Mesenteric fat pad (tissue), 1 donor: ENCODE data around the gene TRAF4. TPM values are rescaled to one million over a fixed set of nuclear protein-coding genes. Genes with fewer than 3 reads are reported as not detected.
"Not testable (repeated sequence)": the region's sequence is repeated elsewhere in the genome, so short reads cannot be mapped to it uniquely, and the experiment has no call there.

ENCODE experiments used
- DNase-seq: peaks from one replicate; pipeline ENCODE4 v3.0.0-alpha.2; 2020; ENCODE audit warnings: low spot score
- total RNA-seq: library from RNA; stranded (reverse); fragmentation: NEBNext Ultra II Directional; extraction: Animal tissue kit (Norgen Biotek cat#: 25700); gene quantifications from one replicate; pipeline ENCODE4 v1.2.1, GENCODE V29; 2021
- donor health status: DM: yes; HTN: yes; CAD: no.

Gene TRAF4
- total RNA-seq, 1 donor from 2014 or later: 17.5 TPM

- peak; percentile 97 for DNase-seq
These were observed 15.2 kb upstream of the TRAF4 start, which contains the start of gene NEK8 for GRCh38 chr17:28728364-28729200. NEK8 (plus strand) TSS chr17:28728788; CDS start chr17:28728814, 26 bp downstream.

- no peak for DNase-seq
These were observed 13.9 kb upstream of the TRAF4 start for GRCh38 chr17:28729950-28730330.

GRCh38 chr17:28733346-28733745 lies 10.5 kb upstream of the TRAF4 start:
- no peak for DNase-seq

GRCh38 chr17:28734712-28735241 lies 9.0 kb upstream of the TRAF4 start:
- no peak for DNase-seq

DNA sequence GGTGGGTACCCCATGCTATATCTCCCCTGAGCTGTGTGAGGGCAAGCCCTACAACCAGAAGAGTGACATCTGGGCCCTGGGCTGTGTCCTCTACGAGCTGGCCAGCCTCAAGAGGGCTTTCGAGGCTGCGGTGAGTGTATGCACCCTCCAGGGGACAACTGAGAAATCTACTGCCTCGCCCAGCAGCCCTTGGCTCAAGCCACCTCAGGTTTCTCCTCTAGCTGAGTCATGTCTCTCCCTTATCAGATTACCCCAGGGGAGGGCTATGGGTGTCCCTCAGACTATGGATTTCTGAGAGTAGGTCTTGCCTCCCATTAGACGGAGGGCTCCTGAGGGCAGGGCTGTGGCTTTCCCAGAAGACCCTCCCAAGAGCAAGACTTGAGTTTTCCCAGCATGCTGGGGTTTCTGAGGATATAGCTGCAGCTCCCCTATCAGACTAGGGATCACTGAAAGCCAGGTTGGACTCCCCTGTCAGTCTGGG lies 8.5 kb upstream of the TRAF4 start:
- DNase-seq: no peak

- DNase-seq: not testable (repeated sequence)
These were observed 7.7 kb upstream of the TRAF4 start for GRCh38 chr17:28735913-28736769.

DNA sequence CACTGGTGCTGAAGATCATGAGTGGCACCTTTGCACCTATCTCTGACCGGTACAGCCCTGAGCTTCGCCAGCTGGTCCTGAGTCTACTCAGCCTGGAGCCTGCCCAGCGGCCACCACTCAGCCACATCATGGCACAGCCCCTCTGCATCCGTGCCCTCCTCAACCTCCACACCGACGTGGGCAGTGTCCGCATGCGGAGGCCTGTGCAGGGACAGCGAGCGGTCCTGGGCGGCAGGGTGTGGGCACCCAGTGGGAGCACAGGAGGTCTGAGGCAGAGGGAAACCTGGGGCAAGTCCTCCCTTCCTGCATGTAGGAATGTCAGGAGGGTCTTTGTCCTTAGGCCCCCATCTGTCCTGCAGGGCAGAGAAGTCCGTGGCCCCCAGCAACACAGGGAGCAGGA lies 6.5 kb upstream of the TRAF4 start:
- DNase-seq: no peak

DNA sequence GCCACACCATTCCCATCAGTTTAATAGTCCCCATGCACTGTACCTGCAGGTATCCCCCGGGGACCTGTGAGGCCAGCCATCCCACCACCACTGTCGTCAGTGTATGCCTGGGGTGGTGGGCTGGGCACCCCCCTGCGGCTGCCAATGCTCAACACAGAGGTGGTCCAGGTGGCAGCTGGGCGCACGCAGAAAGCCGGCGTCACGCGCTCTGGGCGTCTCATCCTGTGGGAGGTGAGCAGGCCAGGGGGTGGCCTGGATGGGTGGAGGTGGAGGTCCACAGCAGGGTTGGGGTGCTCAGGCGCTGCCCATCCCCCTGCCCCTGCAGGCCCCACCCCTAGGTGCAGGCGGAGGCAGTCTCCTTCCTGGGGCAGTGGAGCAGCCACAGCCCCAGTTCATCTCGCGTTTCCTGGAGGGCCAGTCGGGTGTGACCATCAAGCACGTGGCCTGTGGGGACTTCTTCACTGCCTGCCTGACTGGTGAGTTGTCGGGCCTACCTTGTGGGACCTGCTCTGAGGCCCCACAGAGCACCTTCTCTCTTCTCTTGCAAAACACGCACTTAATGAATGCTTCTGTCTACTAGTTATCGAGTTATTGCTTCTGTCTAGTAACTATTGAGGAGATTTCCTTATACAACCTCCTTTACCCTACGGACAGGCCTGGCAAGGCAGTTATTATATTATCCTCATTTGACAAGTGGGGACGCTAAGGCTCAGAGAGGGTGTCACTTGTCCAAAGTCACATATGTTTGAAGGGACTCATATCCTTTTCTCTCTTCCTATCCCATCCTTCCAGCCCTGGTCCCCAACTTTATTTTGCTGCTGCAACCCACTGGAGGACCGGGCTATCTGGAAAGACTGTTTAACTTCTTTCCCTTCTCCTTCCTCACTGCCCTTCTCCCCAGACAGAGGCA lies 5.8 kb upstream of the TRAF4 start:
- DNase-seq: no peak

DNA sequence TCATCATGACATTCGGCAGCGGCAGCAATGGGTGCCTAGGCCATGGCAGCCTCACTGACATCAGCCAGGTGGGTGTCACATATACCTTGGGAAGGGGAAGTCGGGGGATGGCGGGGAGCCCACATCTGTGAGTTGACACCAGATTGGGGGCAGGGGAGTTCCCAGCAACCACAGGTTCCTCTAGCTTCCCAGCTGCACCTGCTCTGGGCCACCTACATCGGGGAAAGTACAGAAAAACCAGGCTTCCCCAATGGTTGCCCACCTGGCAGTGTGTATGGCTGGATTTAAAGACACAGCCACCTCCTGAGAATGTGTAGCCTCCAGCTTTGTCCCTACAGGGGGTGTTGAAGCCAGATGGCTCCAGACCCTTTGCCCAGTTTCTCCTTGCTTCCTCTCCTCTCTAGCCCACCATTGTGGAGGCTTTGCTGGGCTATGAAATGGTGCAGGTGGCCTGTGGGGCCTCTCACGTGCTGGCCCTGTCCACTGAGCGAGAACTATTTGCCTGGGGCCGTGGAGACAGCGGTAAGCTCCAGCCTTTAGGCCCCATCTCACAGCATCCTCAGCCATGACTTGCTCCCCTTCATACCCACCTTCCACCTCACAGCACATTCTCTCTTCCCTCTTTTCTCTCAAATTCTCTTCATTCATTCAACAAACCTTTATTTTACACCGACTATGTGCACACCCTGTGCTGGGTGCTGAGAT lies 5.0 kb upstream of the TRAF4 start:
- DNase-seq: no peak

- DNase-seq: no peak
These were observed 3.1 kb upstream of the TRAF4 start for GRCh38 chr17:28740406-28741357.

- no peak for DNase-seq
These were observed 2.2 kb upstream of the TRAF4 start for GRCh38 chr17:28741358-28742349.

- no peak for DNase-seq
These were observed 527 bp downstream of the TRAF4 start for GRCh38 chr17:28744104-28744971.

DNA sequence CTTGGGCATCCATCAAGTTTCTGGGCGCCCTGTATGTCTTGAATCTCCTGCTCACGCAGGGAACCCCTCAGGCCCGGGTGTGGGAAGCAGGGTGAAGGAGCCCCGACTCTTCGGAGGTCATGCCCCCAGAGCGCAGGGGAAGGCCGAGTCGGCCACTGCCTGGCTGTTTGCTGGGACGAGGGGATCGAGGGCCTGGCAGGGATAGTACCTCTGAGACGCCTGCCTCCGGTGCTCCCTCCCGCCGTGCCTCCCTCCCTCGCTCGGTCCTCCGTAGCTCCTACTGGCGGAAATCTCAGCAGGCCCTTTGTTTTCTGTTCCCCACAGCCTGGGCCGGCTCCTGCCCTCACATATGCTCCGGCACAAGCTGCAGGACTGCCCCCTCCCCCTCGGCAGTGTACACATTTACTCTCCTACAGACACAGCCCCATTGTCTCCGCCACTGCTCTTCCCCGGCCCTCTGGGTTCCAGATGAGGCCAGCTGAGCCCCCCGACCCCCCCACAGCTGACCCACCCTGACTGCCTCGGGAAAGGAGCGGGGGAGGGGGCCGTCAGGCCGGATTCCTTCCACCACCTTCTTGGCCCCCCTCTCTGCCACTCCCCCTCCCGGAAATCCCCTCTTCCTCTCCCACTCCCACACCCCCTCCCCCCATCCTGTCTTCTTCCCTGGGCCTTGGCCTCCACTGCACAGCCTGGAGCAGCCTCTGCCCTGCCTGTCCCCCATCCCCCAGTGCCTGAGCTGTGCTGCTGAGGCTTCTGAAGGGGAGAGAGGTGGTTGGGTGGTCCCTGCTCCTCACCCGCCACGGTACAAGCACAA lies 1.4 kb downstream of the TRAF4 start:
- DNase-seq: no peak

DNA sequence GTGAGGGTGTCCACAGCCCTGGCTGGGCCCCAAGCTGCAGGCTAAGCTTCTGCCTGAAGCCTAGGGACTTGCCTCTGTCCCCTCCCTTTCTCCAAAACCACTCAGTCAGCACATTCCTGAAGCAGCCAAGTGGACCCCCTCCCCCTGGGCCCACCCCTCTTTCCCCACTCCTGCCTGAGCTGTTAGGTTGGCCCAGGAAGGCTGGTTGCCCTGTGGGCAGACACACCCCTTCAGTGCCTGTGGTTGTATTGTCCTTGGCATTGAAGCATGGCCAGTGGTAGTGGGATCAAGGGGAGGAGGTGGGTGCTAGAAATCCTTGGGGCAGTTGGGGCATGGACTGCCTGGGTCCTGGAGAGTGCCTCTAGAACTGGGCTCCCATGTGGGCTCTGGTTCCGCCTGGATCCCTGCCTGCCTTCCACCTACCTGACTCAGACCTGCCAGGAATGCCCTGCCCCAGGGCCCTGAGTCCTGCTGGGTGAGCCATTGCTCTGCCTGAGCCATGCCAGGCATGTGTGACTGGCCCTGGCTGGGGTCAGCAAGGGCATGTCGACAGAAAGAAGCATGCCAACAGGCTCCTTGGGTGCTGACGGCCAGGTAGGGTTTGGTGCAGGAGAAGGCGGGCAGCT lies 2.1 kb downstream of the TRAF4 start:
- DNase-seq: no peak

DNA sequence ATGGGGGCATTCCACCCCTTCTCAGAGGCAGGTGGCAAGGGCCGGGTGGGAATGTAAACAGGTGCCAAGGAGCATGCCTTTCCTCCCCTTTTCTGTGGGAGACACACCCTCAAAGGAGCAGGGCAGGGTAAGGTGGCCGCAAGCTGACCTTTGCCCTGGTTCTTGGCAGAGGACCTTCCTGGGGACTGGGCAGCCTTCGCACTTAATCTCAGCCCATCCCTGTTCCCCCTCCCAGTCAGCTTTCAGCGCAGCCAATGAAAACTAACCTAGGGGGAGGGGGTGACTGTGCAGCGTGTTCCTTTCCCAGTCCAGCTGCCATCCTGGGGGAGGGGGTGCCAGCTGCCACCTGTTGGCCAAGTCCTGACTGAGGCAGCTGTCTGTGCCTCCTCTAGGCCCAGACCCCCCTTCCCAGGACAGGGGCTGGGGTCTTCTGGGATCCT lies 2.8 kb downstream of the TRAF4 start:
- DNase-seq: no peak
